ENCODE data around the gene DKKL1.

Gene DKKL1

DNA sequence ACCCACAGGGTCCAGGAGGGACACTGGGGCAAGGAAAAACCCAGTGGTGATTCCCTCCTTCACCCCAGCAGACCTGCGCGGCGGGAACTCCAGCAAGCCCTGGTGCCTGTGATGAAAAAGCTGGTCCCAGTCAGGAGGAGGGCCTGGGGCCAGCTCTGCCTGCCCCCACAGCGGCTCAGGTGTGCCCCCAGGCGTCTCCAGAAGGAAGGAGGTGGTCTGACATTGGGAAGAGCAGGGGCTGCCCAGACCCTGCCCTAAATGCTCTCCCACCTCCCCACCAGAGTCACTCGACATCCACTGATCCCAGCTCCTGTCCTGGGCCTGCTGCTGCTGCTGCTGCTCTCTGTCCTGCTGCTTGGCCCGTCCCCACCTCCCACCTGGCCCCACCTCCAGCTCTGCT lies 53.4 kb downstream of the DKKL1 start:
- no peaks in the 10 kb centered on the region for H3K36me3 ChIP-seq (ENCODE audit: control insufficient read depth, insufficient read depth, low read length)
- H3K27me3 ChIP-seq (ENCODE audit: control insufficient read depth, insufficient read depth, low read length) = peaks cover 9% of the 10 kb centered on the region
- no peaks in the 10 kb centered on the region for H3K9me3 ChIP-seq (ENCODE audit: control insufficient read depth, insufficient read depth, low read length)
- peaks cover 18% of the 10 kb centered on the region; the same call in 1 of the 2 replicates for H3K4me1 ChIP-seq (ENCODE audit: control insufficient read depth, insufficient read depth, low read length)
- H3K27ac ChIP-seq (ENCODE audit: low read depth, low read length) = no peak overlapping the region
- no peak overlapping the region for H3K4me3 ChIP-seq (ENCODE audit: low read depth, low read length)
- no peak overlapping the region for H3K9ac ChIP-seq (ENCODE audit: low read depth, low read length)

DNA sequence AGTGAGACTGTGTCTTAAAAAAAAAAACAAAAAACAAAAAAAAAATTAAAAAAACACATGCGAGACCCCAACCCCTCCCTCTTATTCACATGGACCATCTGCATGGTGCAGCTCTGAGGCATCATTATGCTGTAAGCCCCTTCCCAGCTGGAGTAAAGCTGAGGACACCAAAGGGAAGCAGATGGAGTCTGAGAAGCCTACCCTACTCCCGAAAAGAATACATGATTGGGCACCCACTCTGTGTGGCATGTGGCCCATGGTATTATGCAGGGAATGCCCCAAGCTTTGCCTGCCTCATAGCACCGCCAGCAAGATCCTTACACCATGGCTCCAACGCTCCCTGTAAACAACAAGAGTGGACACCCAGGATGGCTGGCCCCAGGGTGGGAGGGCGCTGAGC lies 54.8 kb downstream of the DKKL1 start:
- H3K36me3 ChIP-seq (ENCODE audit: control insufficient read depth, insufficient read depth, low read length) = no peaks in the 10 kb centered on the region
- H3K4me3 ChIP-seq (ENCODE audit: low read depth, low read length) = no peak overlapping the region
- H3K27ac ChIP-seq (ENCODE audit: low read depth, low read length) = no peak overlapping the region
- H3K4me1 ChIP-seq (ENCODE audit: control insufficient read depth, insufficient read depth, low read length) = peaks cover 20% of the 10 kb centered on the region; the same call in 1 of the 2 replicates
- no peak overlapping the region for H3K9ac ChIP-seq (ENCODE audit: low read depth, low read length)
- peaks cover 23% of the 10 kb centered on the region for H3K27me3 ChIP-seq (ENCODE audit: control insufficient read depth, insufficient read depth, low read length)
- H3K9me3 ChIP-seq (ENCODE audit: control insufficient read depth, insufficient read depth, low read length) = no peaks in the 10 kb centered on the region

DNA sequence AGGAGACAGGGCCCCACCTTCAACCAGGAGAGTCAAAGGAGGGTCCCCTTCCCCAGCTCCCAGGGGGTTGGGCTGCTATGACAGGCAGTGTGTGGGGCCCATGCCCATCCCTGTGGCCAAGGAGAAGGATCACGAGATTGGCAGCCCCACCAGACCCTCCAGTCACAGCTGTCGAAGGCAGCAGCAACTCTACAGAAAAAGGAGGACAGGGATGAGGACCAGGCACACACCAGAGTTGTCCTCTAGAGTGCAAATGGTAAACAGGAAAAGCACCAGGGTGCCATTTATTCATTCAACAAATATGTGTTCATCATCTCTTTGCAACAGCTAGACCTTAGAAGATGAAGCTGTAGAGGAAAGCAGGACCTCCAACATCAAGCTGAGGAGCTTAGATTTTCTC lies 55.5 kb downstream of the DKKL1 start:
- Histone ChIP-seq H3K9ac (ENCODE audit: low read depth, low read length) (no peak overlapping the region), H3K4me3 (ENCODE audit: low read depth, low read length) (no peak overlapping the region), H3K27ac (ENCODE audit: low read depth, low read length) (no peak overlapping the region), H3K36me3 (ENCODE audit: control insufficient read depth, insufficient read depth, low read length) (no peaks in the 10 kb centered on the region), H3K9me3 (ENCODE audit: control insufficient read depth, insufficient read depth, low read length) (no peaks in the 10 kb centered on the region), H3K4me1 (ENCODE audit: control insufficient read depth, insufficient read depth, low read length) (peaks cover 24% of the 10 kb centered on the region; the same call in 1 of the 2 replicates), H3K27me3 (ENCODE audit: control insufficient read depth, insufficient read depth, low read length) (peaks cover 30% of the 10 kb centered on the region)

DNA sequence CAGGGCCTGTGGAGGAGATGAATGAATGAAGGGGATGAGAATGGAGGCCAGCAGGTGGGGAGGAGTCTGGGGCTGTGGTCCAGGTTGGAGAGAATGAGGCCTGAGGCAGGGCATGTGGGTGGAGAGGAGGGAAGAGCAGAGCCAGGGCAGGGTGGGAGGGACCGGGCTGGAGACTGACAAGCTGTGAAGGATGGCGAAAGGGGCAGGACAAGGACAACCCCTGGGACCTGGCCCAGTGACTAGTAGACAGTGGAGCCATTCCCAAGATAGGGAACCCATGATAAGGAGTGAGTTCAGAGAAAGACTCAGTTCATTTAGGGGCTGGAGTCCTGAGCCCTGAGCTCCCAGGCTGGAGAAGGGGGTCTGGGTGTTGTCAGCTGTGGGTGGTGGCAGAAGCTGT lies 56.5 kb downstream of the DKKL1 start:
- Histone ChIP-seq H3K9ac (ENCODE audit: low read depth, low read length) (no peak overlapping the region), H3K4me1 (ENCODE audit: control insufficient read depth, insufficient read depth, low read length) (peaks cover 20% of the 10 kb centered on the region; the same call in 1 of the 2 replicates), H3K27ac (ENCODE audit: low read depth, low read length) (no peak overlapping the region)

DNA sequence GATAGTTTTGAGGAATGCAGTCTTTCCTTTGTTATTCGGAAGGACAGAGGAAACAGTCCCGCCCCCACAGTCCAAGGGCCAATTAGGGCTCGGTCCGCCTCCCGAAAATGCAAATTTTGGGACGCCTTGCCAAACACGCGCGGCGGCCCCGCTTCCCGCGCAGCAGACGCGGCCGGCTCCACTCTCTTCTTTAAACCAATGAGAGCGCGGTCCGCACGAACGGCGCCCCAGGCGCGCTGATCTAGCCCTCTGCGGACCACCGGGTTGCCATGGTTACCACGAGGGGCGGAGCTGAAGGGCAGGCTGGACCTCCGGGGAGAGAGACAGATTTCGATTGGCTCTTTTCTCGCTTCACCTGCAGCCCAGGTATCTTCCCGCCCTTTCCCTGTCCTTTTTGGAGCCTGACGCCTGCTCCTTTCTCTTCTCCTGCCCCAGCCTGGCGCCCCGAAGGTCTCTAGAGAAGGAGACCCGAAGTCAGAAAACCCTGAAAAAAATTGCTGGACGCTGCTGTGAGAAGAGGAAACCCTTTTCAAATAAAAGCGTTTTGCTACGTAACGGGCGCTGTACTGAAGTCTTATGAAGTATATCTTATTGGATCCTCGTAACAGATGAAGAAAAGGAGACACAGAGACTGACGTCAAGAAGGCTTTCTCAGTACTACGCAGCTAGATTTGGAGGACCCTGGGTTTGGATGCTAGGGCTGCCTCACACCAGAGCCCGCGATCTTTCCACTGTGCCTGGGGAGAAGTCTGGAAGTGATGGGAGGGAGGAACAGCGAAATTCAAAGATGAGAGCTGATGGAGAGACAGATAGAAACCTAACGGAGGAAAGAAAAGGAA lies 57.6 kb downstream of the DKKL1 start:
- no peak overlapping the region for H3K9ac ChIP-seq (ENCODE audit: low read depth, low read length)
- peaks cover 14% of the 10 kb centered on the region; the same call in 1 of the 2 replicates for H3K4me1 ChIP-seq (ENCODE audit: control insufficient read depth, insufficient read depth, low read length)

More for the DNA sequence above, 56.5 kb downstream of the DKKL1 start:
- no peak overlapping the region for H3K4me3 ChIP-seq (ENCODE audit: low read depth, low read length)
- H3K9me3 ChIP-seq (ENCODE audit: control insufficient read depth, insufficient read depth, low read length) = no peaks in the 10 kb centered on the region
- no peaks in the 10 kb centered on the region for H3K36me3 ChIP-seq (ENCODE audit: control insufficient read depth, insufficient read depth, low read length)
- peaks cover 40% of the 10 kb centered on the region for H3K27me3 ChIP-seq (ENCODE audit: control insufficient read depth, insufficient read depth, low read length)

DNA sequence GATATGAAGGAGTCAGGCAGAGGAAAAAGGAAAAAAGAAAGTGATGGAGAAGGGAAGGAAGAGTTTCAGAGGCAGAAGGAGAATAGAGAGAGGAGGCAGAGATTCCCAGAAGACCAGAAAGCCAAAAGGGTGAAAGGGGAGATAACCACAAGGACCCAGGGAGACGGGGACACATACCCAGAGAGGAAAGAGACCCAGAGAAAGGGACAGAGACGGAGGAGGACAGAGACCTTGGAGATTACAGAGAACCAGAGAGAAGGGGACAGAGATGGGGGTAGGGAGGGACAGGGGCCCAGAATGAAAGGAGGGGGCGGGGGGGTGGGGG lies 58.2 kb downstream of the DKKL1 start:
- H3K27me3 ChIP-seq (ENCODE audit: control insufficient read depth, insufficient read depth, low read length) = peaks cover 55% of the 10 kb centered on the region
- H3K4me1 ChIP-seq (ENCODE audit: control insufficient read depth, insufficient read depth, low read length) = peaks cover 17% of the 10 kb centered on the region
- H3K4me3 ChIP-seq (ENCODE audit: low read depth, low read length) = no peak overlapping the region

More for the DNA sequence above, 57.6 kb downstream of the DKKL1 start:
- H3K9me3 ChIP-seq (ENCODE audit: control insufficient read depth, insufficient read depth, low read length) = no peaks in the 10 kb centered on the region
- no peaks in the 10 kb centered on the region for H3K36me3 ChIP-seq (ENCODE audit: control insufficient read depth, insufficient read depth, low read length)
- H3K27ac ChIP-seq (ENCODE audit: low read depth, low read length) = no peak overlapping the region
- H3K27me3 ChIP-seq (ENCODE audit: control insufficient read depth, insufficient read depth, low read length) = peaks cover 49% of the 10 kb centered on the region
- peak overlapping the region; percentile 33; the same call in 1 of the 2 replicates for H3K4me3 ChIP-seq (ENCODE audit: low read depth, low read length)

DNA sequence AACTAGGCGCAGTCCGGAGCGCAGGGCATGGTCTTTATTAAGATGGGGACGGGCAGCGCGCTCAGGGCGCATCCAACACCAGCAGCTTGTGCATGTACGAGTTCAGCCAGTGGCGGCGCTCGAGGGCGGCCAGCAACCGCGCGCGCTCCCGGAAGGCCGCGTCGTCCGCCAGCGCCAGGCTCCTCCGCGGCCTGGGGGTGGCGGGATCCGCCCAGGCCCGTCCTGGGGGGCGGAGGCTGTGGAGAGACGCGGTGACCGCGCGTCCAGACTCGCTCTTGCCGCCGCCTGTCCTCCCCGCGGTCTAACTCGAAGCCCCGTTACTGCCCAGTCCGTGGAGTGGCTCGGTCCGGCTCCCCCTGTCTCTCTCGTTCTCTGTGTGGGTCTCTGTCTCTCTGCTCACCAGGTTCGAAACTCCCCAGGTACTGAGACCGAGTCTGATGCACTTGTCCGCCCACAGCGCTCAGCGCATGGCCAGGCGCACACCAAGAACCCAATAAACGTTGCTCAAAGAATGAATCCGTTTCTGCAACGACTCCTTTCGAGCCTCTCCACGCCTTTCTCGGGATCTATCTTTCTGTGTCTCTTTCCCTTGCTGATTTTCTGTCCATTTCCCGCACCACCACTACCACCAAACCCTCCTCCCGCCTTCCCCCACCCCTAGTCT lies 58.9 kb downstream of the DKKL1 start:
- peaks cover 61% of the 10 kb centered on the region for H3K27me3 ChIP-seq (ENCODE audit: control insufficient read depth, insufficient read depth, low read length)
- no peaks in the 10 kb centered on the region for H3K36me3 ChIP-seq (ENCODE audit: control insufficient read depth, insufficient read depth, low read length)
- H3K4me3 ChIP-seq (ENCODE audit: low read depth, low read length) = peak overlapping the region; percentile 51; the same call in 1 of the 2 replicates
- no peak overlapping the region for H3K9ac ChIP-seq (ENCODE audit: low read depth, low read length)
- no peaks in the 10 kb centered on the region for H3K9me3 ChIP-seq (ENCODE audit: control insufficient read depth, insufficient read depth, low read length)
- no peak overlapping the region for H3K27ac ChIP-seq (ENCODE audit: low read depth, low read length)
- H3K4me1 ChIP-seq (ENCODE audit: control insufficient read depth, insufficient read depth, low read length) = peaks cover 16% of the 10 kb centered on the region

More for the DNA sequence above, 58.2 kb downstream of the DKKL1 start:
- H3K27ac ChIP-seq (ENCODE audit: low read depth, low read length) = no peak overlapping the region
- H3K36me3 ChIP-seq (ENCODE audit: control insufficient read depth, insufficient read depth, low read length) = no peaks in the 10 kb centered on the region
- no peaks in the 10 kb centered on the region for H3K9me3 ChIP-seq (ENCODE audit: control insufficient read depth, insufficient read depth, low read length)
- H3K9ac ChIP-seq (ENCODE audit: low read depth, low read length) = no peak overlapping the region

DNA sequence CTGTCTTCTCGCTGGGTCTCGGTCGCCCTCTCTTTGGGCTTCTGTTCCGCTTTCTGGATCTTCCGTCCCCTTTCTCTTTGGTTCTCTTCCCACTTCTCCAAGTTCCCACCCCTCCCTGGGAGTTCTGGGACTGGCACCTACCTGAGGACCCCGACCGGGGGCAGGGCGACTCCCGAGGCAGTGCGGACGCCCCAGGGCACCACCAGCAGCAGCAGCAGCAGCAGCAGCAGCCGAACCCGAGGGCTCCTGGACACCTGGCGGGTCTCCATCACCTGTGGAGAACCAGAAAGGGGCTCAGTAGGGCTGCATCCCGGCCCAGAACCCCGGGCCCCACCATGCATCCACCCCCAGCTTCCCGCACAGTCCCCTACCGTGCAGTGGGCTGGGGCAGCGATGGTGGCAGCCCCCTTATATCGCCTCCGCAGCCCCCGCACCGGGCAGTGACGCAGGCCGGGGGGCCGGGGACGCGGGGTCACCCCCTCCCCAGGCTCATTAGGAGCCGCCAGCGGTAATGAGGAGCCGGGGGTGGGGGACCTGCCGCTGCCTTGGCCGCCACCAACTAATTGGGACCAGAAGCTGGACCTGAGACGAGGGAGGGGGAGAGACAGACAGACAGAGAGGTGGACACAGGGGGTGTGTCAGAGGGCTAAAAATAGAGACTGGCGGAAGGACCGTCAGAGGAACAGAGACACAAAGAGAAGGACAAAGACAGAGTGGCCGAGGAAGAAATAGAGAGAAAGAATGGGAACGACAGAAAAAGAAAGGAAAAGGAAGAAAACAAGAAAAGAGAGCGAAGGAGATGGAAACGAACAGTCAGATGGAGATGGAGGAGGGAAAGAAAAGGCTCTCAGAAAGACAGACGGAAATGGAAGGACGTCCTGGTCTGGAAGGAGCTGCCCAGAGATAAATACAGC lies 59.7 kb downstream of the DKKL1 start, which contains the start of gene PTH2:
TSS of gene PTH2 (minus strand) at position 371 of the 914 bp plus-strand sequence. CDS start at position 269, 102 bp downstream.
- Histone ChIP-seq H3K27me3 (ENCODE audit: control insufficient read depth, insufficient read depth, low read length) (peaks cover 61% of the 10 kb centered on the region), H3K9me3 (ENCODE audit: control insufficient read depth, insufficient read depth, low read length) (no peaks in the 10 kb centered on the region), H3K4me1 (ENCODE audit: control insufficient read depth, insufficient read depth, low read length) (peaks cover 21% of the 10 kb centered on the region), H3K27ac (ENCODE audit: low read depth, low read length) (no peak within 1 kb of the TSS), H3K9ac (ENCODE audit: low read depth, low read length) (no peak within 1 kb of the TSS), H3K36me3 (ENCODE audit: control insufficient read depth, insufficient read depth, low read length) (no peaks in the 10 kb centered on the region), H3K4me3 (ENCODE audit: low read depth, low read length) (peak within 1 kb of the TSS; percentile 51; the same call in 1 of the 2 replicates)

DNA sequence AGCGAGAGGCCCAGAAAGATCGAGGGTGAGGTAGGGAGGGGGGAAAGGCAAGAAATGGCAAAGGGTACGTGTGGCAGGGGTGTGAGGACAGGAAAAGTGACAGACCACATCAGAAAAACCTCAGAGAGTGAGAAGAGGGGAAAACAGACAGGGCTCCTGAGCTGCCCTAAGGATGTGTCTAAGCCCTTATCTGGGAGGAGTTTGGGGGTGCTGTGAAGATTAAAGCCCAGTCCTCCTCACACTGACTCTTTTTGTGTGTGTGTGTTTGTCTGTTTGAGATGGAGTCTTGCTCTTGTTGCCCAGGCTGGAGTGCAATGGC lies 60.3 kb downstream of the DKKL1 start:
- no peak overlapping the region for H3K4me3 ChIP-seq (ENCODE audit: low read depth, low read length)
- H3K36me3 ChIP-seq (ENCODE audit: control insufficient read depth, insufficient read depth, low read length) = no peaks in the 10 kb centered on the region
- H3K27me3 ChIP-seq (ENCODE audit: control insufficient read depth, insufficient read depth, low read length) = peaks cover 61% of the 10 kb centered on the region
- H3K4me1 ChIP-seq (ENCODE audit: control insufficient read depth, insufficient read depth, low read length) = peaks cover 24% of the 10 kb centered on the region
- no peak overlapping the region for H3K27ac ChIP-seq (ENCODE audit: low read depth, low read length)
- H3K9ac ChIP-seq (ENCODE audit: low read depth, low read length) = no peak overlapping the region
- no peaks in the 10 kb centered on the region for H3K9me3 ChIP-seq (ENCODE audit: control insufficient read depth, insufficient read depth, low read length)
